HepG2 (cell line): ENCODE results near the gene TMTC1. TPM values are rescaled to one million over a fixed set of nuclear protein-coding genes. Genes with fewer than 3 reads are reported as not detected.

Source experiments
- ATAC-seq: fragments of 200-7000 bp; cut with Tn5 transposase; 3 replicates; pipeline ENCODE4 v1.9.1; 2020; ENCODE audit warnings: mild to moderate bottlenecking, moderate library complexity
- BruUV-seq: library from RNA; stranded (reverse); fragments of 400-500 nt; replicated peaks from 2 replicates; lab custom pipeline; 2021; lab: Mats Ljungman, UMichigan
- CTCF ChIA-PET: fragments of 300-600 bp; formaldehyde crosslinking; extraction: SDS; loops from one replicate; lab custom pipeline; 2021; ENCODE audit warnings: low total read pairs, inconsistent platforms, low intra/inter-chr PET ratio; lab: Yijun Ruan, JAX
- POLR2A ChIA-PET: fragments of 350-600 bp; sonication (Branson Sonifier 250); formaldehyde crosslinking; loops from one replicate; lab custom pipeline; 2020; ENCODE audit warnings: antibody characterized with exemption, inconsistent platforms; lab: Yijun Ruan, JAX
- DNase-seq: peaks from one replicate; pipeline ENCODE4 v3.0.0-alpha.2; 2015; ENCODE audit warnings: low spot score
- FAIRE-seq: peaks from 3 replicates; lab custom pipeline; 2011; peaks lifted over from hg19 to GRCh38; lab: Jason Lieb, UNC
- H2AFZ ChIP-seq: one replicate; pipeline ENCODE4 v1.6.1; 2011; ENCODE audit warnings: low read length, inconsistent platforms
- H3K27ac ChIP-seq: fragments of 300-600 bp; 3 replicates; pipeline ENCODE4 v1.8.0; 2011; ENCODE audit warnings: mixed run types, mild to moderate bottlenecking, mixed read lengths, low read length, inconsistent platforms; ENCODE audit not compliant: insufficient read depth; ENCODE audit errors: extremely low read length
- H3K27me3 ChIP-seq, 2 experiments: fragments of 200-600 bp in 1 of 2; 2 replicates in 1 of 2; 3 replicates in 1 of 2; pipeline versions ENCODE4 v1.6.0 to v1.8.0; 2011; ENCODE audit warnings: low read length in 2 of 2, mild to moderate bottlenecking in 2 of 2, moderate library complexity in 2 of 2, inconsistent platforms in 1 of 2; ENCODE audit not compliant: insufficient read depth in 2 of 2, control insufficient read depth in 1 of 2
- H3K36me3 ChIP-seq, 2 experiments: fragments of 200-600 bp in 1 of 2; replicated peaks in 1 of 2; 2 replicates in 1 of 2; 3 replicates in 1 of 2; pipeline versions ENCODE4 v1.5.1 to v1.8.0; 2011; ENCODE audit warnings: low read length in 2 of 2, inconsistent platforms in 1 of 2; ENCODE audit not compliant: insufficient read depth in 2 of 2, control insufficient read depth in 1 of 2
- H3K4me1 ChIP-seq: 2 replicates; pipeline ENCODE4 v1.5.1; 2012; ENCODE audit warnings: low read length, inconsistent platforms; ENCODE audit not compliant: insufficient read depth
- H3K4me2 ChIP-seq: 2 replicates; pipeline ENCODE4 v1.6.0; 2011; ENCODE audit warnings: low read depth, low read length, inconsistent platforms
- H3K4me3 ChIP-seq, 3 experiments: fragments of 200-600 bp in 1 of 3; sonication (generic), shearing (Covaris generic) in 1 of 3; replicated peaks in 1 of 3; 2 replicates each; pipeline ENCODE4 v1.5.1; 2011 to 2016; ENCODE audit warnings: low read length in 3 of 3, inconsistent platforms in 2 of 3, low read depth in 2 of 3, mild to moderate bottlenecking in 2 of 3, control low read depth in 1 of 3, mixed read lengths in 1 of 3; ENCODE audit not compliant: insufficient read depth in 1 of 3
- H3K79me2 ChIP-seq: one replicate; pipeline ENCODE4 v1.6.1; 2011; ENCODE audit warnings: low read length, inconsistent platforms; ENCODE audit not compliant: insufficient read depth
- H3K9ac ChIP-seq: 2 replicates; pipeline ENCODE4 v1.6.0; 2011; ENCODE audit warnings: mild to moderate bottlenecking, low read depth, low read length, inconsistent platforms; ENCODE audit not compliant: insufficient read depth
- H3K9me3 ChIP-seq: 2 replicates; pipeline ENCODE4 v1.5.1; 2012; ENCODE audit warnings: mild to moderate bottlenecking, low read length
- H4K20me1 ChIP-seq: 2 replicates; pipeline ENCODE4 v1.6.0; 2011; ENCODE audit warnings: inconsistent platforms, mild to moderate bottlenecking, low read length, moderate library complexity; ENCODE audit not compliant: insufficient read depth
- ATF7 ChIP-seq, 2 experiments: fragments of 450-650 bp in 1 of 2; sonication (generic) in 1 of 2; formaldehyde crosslinking in 1 of 2; IDR thresholded peaks; 2 replicates each; pipeline versions ENCODE4 v1.4.0 to v1.6.1; 2016 to 2020; ENCODE audit warnings: antibody characterized with exemption in 1 of 2, mild to moderate bottlenecking in 1 of 2, missing genetic modification reagents in 1 of 2
- CREM ChIP-seq, 2 experiments: sonication (generic) in 1 of 2; formaldehyde crosslinking in 1 of 2; IDR thresholded peaks; 2 replicates each; pipeline versions ENCODE4 v1.4.0 to v1.6.1; 2016 to 2020; ENCODE audit warnings: antibody characterized with exemption in 1 of 2, mild to moderate bottlenecking in 1 of 2, missing genetic modification reagents in 1 of 2
- GATA4 ChIP-seq: sonication (generic); IDR thresholded peaks from 2 replicates; pipeline ENCODE4 v1.6.1; 2016; ENCODE audit warnings: antibody characterized with exemption, low read depth, borderline replicate concordance
- GTF2F1 ChIP-seq: fragments of 150-350 bp; IDR thresholded peaks from 2 replicates; pipeline ENCODE4 v1.6.1; 2014; ENCODE audit warnings: low read length
- MIXL1 ChIP-seq: IDR thresholded peaks from 2 replicates; pipeline ENCODE4 v1.6.1; 2016
- NFE2L1 ChIP-seq: sonication (generic); formaldehyde crosslinking; IDR thresholded peaks from 2 replicates; pipeline ENCODE4 v1.4.0; 2020; ENCODE audit warnings: missing genetic modification reagents, mild to moderate bottlenecking, borderline replicate concordance
- NFIB ChIP-seq: sonication (generic); formaldehyde crosslinking; IDR thresholded peaks from 2 replicates; pipeline ENCODE4 v1.9.0; 2021; ENCODE audit warnings: missing genetic modification reagents, mild to moderate bottlenecking, borderline replicate concordance
- SIN3A ChIP-seq: IDR thresholded peaks from 2 replicates; pipeline ENCODE4 v1.6.1; 2011; ENCODE audit warnings: low read depth, mild to moderate bottlenecking, control low read depth, low read length, borderline replicate concordance
- ZNF17 ChIP-seq: sonication (generic); formaldehyde crosslinking; IDR thresholded peaks from 2 replicates; pipeline ENCODE4 v1.5.0; 2020; ENCODE audit warnings: mild to moderate bottlenecking, missing genetic modification reagents
- ZNF24 ChIP-seq: fragments of 450-650 bp; IDR thresholded peaks from 2 replicates; pipeline ENCODE4 v1.6.1; 2017; ENCODE audit warnings: antibody characterized with exemption, mild to moderate bottlenecking
- ZNF33B ChIP-seq: sonication (generic); formaldehyde crosslinking; IDR thresholded peaks from 2 replicates; pipeline ENCODE4 v1.5.1; 2020; ENCODE audit warnings: mild to moderate bottlenecking, missing genetic modification reagents
- ZNF577 ChIP-seq: sonication (generic); formaldehyde crosslinking; IDR thresholded peaks from 2 replicates; pipeline ENCODE4 v1.4.0; 2020; ENCODE audit warnings: mild to moderate bottlenecking, low read depth, missing genetic modification reagents, borderline replicate concordance
- WGBS: methylation state at CpG from one replicate; pipeline ENCODE4 v1.1.6; 2017; ENCODE audit warnings: low lambda C conversion rate; 5-methylcytosine and 5-hydroxymethylcytosine counted together
- in situ Hi-C: cut with HindIII; loops from 2 replicates; pipeline ENCODE4 v1.10.0; 2017; ENCODE audit warnings: low pct_unique_long_range_greater_than_20kb; ENCODE audit not compliant: extremely low pct_ligation_motif_present
- intact Hi-C: fragments of 100-400 bp; cut with micrococcal nuclease; formaldehyde crosslinking; loops from one replicate; pipeline ENCODE4 v1.10.0; 2022; ENCODE audit not compliant: unreplicated experiment
- polyA plus RNA-seq, 8 experiments: library from polyadenylated mRNA; depleted of rRNA in 3 of 8; stranded (reverse) in 7 of 8; unstranded in 1 of 8; fragments of >200 nt; fragmentation: Illumina TruSeq in 4 of 8; extraction: Trizol in 4 of 8; gene quantifications; 2 replicates each; pipeline versions ENCODE4 v1.2.1 to v1.2.3, GENCODE V29; 2011 to 2016; ENCODE audit warnings: low read depth in 4 of 8, missing spikeins in 1 of 8, mixed read lengths in 1 of 8; ENCODE audit not compliant: insufficient read depth in 1 of 8
- total RNA-seq, 5 experiments: library from RNA; depleted of rRNA; stranded (reverse); fragments of >200 nt; fragmentation: Illumina TruSeq; extraction: Trizol; gene quantifications; 2 replicates each; pipeline ENCODE4 v1.2.3, GENCODE V29; 2016; ENCODE audit warnings: low read depth in 1 of 5
- TF ChIP-seq, protein P1 (sequence below): sonication (generic); formaldehyde crosslinking; IDR thresholded peaks from 2 replicates; pipeline ENCODE4 v1.4.0; 2020; ENCODE audit warnings: missing genetic modification reagents, borderline replicate concordance
- TF ChIP-seq, protein P2 (sequence below): sonication (generic); formaldehyde crosslinking; IDR thresholded peaks from 2 replicates; pipeline ENCODE4 v1.4.0; 2020; ENCODE audit warnings: missing genetic modification reagents
- TF ChIP-seq, protein P3 (sequence below): sonication (generic); formaldehyde crosslinking; IDR thresholded peaks from 2 replicates; pipeline ENCODE4 v1.4.0; 2020; ENCODE audit warnings: low read depth, missing genetic modification reagents

Gene TMTC1
- total and polyA plus RNA-seq, 2 of the 13 experiments (the other 11 are each of a cell fraction or from before 2014, with no cell fraction given) = 0.69 to 1.8 TPM

DNA sequence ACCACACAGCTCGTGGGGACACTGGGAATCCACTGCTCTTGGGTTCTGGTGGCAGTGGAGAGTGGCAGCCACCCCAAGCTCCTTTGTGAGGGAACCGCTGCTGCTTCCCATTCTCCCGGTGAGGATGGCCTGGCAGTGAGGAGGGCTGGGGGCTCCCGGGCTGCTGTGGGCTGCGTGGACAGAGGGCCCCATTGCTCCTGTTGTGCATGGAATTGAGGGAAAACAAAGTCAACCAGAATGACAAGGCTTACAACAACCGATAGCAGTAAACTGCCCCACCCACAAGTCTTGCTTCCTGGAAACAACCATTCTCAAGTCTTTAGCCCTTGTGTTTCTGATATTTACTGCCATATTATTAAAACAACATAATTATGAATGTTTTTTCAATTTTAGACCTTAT, 32.1 kb downstream of the TMTC1 start:
- POLR2A ChIA-PET = no interaction called here
- CTCF ChIA-PET = no interaction called here
- H3K9ac ChIP-seq = no peak overlapping the region
- TF ChIP-seq, protein P1, sequence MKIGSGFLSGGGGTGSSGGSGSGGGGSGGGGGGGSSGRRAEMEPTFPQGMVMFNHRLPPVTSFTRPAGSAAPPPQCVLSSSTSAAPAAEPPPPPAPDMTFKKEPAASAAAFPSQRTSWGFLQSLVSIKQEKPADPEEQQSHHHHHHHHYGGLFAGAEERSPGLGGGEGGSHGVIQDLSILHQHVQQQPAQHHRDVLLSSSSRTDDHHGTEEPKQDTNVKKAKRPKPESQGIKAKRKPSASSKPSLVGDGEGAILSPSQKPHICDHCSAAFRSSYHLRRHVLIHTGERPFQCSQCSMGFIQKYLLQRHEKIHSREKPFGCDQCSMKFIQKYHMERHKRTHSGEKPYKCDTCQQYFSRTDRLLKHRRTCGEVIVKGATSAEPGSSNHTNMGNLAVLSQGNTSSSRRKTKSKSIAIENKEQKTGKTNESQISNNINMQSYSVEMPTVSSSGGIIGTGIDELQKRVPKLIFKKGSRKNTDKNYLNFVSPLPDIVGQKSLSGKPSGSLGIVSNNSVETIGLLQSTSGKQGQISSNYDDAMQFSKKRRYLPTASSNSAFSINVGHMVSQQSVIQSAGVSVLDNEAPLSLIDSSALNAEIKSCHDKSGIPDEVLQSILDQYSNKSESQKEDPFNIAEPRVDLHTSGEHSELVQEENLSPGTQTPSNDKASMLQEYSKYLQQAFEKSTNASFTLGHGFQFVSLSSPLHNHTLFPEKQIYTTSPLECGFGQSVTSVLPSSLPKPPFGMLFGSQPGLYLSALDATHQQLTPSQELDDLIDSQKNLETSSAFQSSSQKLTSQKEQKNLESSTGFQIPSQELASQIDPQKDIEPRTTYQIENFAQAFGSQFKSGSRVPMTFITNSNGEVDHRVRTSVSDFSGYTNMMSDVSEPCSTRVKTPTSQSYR = no peak
- TF ChIP-seq CREM (IDR thresholded peaks at IDR 0.05) = no peak
- TF ChIP-seq CREM (CRISPR knock-in tag; IDR thresholded peaks at IDR 0.05) = no peak
- TF ChIP-seq GATA4 = no peak
- TF ChIP-seq NFE2L1 (CRISPR knock-in tag) = no peak
- TF ChIP-seq ZNF577 = no peak
- no peak for TF ChIP-seq MIXL1 (CRISPR knock-in tag)
- TF ChIP-seq ATF7 (IDR thresholded peaks at IDR 0.05) = no peak
- TF ChIP-seq ATF7 (CRISPR knock-in tag; IDR thresholded peaks at IDR 0.05) = no peak
- no peak for TF ChIP-seq ZNF24
- TF ChIP-seq, protein P2, sequence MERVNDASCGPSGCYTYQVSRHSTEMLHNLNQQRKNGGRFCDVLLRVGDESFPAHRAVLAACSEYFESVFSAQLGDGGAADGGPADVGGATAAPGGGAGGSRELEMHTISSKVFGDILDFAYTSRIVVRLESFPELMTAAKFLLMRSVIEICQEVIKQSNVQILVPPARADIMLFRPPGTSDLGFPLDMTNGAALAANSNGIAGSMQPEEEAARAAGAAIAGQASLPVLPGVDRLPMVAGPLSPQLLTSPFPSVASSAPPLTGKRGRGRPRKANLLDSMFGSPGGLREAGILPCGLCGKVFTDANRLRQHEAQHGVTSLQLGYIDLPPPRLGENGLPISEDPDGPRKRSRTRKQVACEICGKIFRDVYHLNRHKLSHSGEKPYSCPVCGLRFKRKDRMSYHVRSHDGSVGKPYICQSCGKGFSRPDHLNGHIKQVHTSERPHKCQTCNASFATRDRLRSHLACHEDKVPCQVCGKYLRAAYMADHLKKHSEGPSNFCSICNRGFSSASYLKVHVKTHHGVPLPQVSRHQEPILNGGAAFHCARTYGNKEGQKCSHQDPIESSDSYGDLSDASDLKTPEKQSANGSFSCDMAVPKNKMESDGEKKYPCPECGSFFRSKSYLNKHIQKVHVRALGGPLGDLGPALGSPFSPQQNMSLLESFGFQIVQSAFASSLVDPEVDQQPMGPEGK (CRISPR knock-in tag) = no peak
- TF ChIP-seq, protein P3, sequence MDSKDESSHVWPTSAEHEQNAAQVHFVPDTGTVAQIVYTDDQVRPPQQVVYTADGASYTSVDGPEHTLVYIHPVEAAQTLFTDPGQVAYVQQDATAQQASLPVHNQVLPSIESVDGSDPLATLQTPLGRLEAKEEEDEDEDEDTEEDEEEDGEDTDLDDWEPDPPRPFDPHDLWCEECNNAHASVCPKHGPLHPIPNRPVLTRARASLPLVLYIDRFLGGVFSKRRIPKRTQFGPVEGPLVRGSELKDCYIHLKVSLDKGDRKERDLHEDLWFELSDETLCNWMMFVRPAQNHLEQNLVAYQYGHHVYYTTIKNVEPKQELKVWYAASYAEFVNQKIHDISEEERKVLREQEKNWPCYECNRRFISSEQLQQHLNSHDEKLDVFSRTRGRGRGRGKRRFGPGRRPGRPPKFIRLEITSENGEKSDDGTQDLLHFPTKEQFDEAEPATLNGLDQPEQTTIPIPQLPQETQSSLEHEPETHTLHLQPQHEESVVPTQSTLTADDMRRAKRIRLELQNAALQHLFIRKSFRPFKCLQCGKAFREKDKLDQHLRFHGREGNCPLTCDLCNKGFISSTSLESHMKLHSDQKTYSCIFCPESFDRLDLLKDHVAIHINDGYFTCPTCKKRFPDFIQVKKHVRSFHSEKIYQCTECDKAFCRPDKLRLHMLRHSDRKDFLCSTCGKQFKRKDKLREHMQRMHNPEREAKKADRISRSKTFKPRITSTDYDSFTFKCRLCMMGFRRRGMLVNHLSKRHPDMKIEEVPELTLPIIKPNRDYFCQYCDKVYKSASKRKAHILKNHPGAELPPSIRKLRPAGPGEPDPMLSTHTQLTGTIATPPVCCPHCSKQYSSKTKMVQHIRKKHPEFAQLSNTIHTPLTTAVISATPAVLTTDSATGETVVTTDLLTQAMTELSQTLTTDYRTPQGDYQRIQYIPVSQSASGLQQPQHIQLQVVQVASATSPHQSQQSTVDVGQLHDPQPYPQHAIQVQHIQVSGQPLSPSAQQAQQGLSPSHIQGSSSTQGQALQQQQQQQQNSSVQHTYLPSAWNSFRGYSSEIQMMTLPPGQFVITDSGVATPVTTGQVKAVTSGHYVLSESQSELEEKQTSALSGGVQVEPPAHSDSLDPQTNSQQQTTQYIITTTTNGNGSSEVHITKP (CRISPR knock-in tag) = no peak
- TF ChIP-seq ZNF17 (CRISPR knock-in tag) = no peak
- no peak for TF ChIP-seq NFIB (CRISPR knock-in tag)
- TF ChIP-seq SIN3A = no peak
- no peak for TF ChIP-seq GTF2F1
- no peak for TF ChIP-seq ZNF33B (CRISPR knock-in tag)
- WGBS = 55% methylated on average over 1 of the region's 6 CpGs
- no TSS peak for BruUV-seq
- H3K36me3 ChIP-seq = no peaks in the 10 kb centered on the region
- H3K9me3 ChIP-seq = no peaks in the 10 kb centered on the region
- no peaks in the 10 kb centered on the region for H3K79me2 ChIP-seq
- ATAC-seq (no peak), DNase-seq (no peak), FAIRE-seq (no peak)
- H3K27ac ChIP-seq = no peak overlapping the region
- H4K20me1 ChIP-seq = no peaks in the 10 kb centered on the region
- intact Hi-C loops = no loop called here
- H3K4me3 ChIP-seq = no peak overlapping the region
- no peak overlapping the region for H3K4me2 ChIP-seq
- H3K4me1 ChIP-seq = no peaks in the 10 kb centered on the region
- no peaks in the 10 kb centered on the region for H3K27me3 ChIP-seq
- no peak overlapping the region for H2AFZ ChIP-seq
- in situ Hi-C loops = no loop called here
